ENCODE data around the gene SELENON. TPM values are rescaled to one million over a fixed set of nuclear protein-coding genes. Genes with fewer than 3 reads are reported as not detected.
A peak's percentile ranks its signal among the peaks of the same experiment; 100 is the strongest.
"Not testable (repeated sequence)": the region's sequence is repeated elsewhere in the genome, so short reads cannot be mapped to it uniquely, and the experiment has no call there.

SELENON gene
- total RNA-seq, 1 donor: 39.3 TPM

DNA sequence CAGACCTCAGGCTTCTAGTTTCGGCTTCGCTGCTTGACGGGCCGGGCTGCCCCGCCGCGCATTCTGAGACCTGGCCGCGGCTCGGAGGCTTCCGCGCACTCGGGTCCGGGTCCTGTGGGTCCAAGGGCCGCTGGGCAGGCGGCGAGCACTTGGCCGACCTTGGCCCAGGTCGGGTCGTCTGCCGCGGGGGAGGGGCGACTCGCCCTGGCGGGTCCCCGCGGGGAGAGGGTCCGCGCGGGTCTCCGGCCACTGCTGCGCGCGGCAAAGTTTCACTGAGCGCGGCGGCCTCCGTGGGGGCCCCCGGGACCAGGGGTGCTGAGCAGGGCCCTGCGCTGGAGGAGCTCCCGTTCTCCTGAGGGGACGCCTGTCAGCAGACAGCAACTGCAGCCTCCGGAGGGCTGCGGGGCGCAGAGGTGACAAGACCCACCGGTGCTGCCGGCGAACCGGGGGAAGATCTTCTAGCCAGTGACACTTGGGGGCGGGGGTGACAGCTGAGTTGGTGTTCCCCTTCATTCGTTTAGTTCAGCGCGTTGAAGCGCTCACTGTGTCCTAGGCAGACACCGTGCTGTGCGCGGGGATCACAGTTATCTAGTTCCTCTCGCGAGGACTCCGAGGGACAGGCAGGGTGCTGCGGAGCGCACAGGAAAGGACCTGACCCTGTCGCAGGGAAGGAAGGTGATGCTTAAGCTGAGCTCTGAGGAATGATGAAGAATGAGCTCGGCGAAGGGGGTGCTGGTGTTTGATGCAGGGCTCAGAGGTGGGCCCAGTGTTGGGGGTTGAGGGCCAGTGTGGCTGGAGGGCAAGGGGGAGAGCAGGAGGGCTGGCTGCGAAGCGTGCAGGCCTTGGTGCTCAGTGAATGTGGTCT is 20.5 kb downstream of the SELENON start:
- DNase-seq (ENCODE audit: low read depth in 2 of 3, low spot score in 2 of 3): peak in 2 of 3 donors; percentile 53 to 77

DNA sequence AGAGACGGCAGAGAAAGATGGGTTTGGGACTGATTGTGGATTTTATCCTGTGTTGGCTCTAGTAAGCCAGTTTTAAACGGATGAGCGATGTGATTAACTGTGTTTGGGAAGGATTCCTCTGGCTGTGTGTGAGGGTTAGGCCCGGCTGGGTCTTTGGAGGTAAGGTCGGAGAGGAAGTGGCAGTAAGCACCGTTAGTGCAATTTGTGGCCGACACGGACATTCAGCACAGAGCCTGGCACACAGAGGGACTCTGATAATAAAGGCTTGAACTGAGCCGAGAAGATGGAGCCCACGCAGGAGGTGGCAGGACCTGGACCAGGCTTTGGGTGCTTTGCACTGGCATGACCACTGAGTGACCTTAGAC is 21.1 kb downstream of the SELENON start:
- DNase-seq (ENCODE audit: low read depth in 2 of 3, low spot score in 2 of 3): no peak

DNA sequence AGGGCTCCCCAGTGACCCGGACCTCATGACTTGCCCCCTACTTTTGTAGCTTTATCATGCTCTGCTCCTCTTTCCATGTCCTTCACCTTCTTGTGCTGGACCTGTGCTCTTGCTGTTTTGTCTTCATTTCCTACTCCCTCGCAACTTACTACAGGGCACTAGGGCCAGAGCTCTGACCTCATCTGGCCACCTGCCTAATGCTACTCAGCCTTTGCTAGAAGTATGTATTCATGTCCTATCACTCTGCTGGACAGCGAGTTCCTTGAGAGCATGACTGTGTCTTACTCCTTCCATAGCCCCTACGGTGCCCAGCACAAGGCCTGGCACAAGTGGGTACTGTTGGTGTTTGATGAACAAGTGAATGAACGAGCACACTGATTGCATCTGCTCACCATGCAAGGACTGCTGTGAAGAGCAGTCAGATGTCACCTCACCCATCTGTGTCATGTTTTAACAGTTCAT is 21.7 kb downstream of the SELENON start:
- DNase-seq (ENCODE audit: low read depth in 2 of 3, low spot score in 2 of 3): no peak

DNA sequence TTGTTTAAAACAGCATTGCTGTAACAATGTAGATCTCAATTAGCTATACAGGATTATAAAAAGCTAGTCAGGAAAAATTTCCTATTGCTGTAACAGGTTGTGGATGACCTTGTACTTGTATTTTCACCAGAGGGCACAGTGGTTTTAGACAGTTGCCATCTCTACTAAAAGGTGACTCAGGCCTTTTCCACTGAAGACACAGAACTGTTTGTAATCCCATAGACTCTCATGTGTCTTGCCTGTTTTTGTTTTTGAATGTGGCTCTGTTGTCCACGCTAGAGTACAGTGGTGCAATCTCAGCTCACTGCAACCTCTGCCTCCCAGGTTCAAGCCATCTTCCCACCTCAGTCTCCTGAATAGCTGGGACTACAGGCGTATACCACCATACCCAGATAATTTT is 25.6 kb downstream of the SELENON start:
- no peak for DNase-seq (ENCODE audit: low read depth in 2 of 3, low spot score in 2 of 3)

DNA sequence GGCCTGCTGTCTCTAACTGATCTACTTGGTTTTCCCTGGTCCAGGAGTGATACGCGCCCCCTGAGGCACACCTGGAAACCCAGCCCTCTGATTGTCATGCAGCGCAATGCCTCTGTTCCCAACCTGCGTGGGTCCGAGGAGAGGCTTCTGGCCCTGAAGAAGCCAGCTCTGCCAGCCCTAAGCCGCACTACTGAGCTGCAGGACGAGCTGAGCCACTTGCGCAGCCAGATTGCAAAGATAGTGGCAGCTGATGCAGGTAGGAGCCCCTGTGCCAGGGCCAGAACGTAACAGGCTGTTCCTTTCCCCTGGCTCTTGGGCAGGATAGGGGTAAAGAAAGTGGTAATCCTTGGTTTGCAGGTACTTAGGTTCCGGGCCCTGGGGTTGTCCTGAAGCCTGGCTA is 26.6 kb downstream of the SELENON start:
- no peak for DNase-seq (ENCODE audit: low read depth in 2 of 3, low spot score in 2 of 3)

DNA sequence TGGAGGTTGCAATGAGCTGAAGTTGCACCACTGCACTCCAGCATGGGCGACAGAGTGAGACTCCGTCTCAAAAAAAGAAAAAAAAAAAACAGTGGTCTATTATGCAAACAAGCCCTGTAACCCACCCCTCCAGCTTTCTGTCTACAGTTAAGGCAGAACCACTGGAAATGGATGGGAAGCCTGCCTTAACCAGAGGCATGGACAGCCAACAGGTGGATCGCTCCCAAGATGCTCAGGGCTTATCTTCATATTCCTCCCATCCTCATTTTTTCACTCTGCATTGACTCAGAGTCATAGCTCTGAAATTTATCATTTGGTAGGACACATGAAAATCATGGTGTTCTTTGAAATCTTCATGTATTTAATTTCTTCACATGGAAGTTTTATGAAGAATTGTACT is 28.5 kb downstream of the SELENON start:
- no peak for DNase-seq (ENCODE audit: low read depth in 2 of 3, low spot score in 2 of 3)

DNA sequence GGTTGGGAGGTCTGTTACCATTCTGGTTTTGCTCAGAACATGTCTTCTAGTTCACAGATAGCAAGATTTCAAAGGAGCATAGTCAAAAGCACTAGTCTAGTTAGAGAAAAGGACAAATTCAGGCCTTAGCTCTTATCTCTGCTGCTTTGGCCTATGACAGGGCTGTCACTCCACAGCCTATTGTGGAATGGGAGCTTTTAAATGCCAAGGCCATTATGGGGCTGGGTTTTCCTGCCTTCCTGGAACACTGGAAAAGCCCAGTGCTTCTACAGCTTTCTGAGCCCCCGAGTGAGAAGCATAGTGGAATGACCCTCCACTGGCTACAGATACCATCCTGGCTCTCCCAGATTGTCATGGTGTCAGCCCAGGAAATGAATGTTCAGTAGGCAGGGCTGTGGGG is 29.1 kb downstream of the SELENON start:
- no peak for DNase-seq (ENCODE audit: low read depth in 2 of 3, low spot score in 2 of 3)

DNA sequence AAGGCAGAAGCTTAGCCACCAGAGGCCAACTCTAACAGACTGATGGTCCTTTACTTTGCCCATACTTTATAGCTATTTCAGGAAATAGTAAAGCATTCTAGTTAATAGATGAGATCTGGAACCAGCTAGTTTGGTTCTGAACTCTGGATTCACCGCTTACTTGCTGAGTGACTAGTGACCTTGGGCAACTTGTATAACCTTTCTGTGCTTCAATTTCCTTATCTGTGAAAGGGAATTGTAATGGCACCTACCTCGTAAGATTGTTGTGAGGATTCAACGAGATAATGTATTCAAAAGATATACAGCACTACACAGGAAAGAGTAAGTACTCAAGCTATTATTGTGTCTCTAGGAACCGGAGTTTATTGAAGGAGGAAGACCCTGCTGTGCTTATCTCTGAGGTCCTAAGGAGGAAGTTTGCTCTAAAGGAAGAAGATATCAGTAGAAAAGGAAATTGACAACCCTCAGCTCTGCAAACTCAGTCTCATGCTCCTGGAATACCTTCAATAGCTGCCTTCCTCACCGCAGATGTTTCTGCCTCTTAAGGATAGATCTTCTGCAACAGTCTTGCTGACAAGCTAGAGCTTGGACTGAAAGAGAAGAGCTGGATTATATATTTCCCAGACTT is 31.7 kb downstream of the SELENON start:
- no peak for DNase-seq (ENCODE audit: low read depth in 2 of 3, low spot score in 2 of 3)

DNA sequence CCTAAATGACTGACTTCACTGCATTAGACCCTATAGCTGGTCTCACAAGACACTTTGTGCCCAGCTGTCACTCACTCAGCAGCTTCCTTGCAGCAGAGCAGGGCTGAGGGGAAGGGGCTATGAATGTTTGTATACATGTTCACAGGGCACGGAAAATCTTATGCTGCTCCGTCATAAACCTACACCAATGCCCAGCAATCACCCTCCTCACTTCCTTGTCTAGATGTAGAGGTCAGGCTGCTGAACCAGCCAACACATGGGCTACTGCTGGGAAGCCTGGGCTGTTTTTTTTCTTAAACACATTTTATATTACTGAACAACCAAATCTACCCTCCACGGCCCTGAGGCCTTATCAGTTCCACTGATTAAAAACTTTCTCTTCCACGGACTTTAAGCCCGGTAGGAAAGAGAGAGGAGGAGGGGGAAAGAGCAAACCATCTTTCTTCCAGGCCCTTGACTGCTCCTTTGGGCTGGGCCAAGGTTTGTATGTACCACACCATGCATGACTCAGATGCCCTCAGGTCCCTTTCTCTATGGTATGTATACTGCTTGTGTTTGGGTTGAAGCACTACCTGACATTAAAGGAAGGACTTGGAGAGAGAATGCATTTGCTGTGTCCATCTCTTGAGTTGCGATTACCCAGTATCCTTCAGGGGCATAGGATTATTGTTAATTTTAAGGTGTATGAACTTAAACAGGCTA is 32.5 kb downstream of the SELENON start:
- DNase-seq (ENCODE audit: low read depth in 2 of 3, low spot score in 2 of 3): no peak

DNA sequence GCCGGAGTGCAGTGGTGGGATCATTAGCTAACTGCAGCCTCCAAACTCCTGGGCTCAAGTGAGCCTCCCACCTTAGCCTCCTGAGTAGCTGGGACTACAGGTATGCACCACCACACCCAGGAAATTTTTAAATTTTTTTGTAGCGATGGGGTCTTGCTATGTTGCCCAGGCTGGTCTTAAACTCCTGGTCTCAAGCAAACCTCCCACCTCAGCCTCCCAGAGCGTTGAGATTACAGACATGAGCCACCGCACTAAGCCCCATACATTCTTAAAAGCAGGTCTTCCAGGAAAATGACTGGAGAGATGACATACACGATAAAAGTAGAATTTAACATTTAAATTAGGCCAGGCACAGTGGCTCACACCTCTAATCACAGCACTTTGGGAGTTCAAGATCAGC is 33.2 kb downstream of the SELENON start:
- DNase-seq (ENCODE audit: low read depth in 2 of 3, low spot score in 2 of 3): no peak

DNA sequence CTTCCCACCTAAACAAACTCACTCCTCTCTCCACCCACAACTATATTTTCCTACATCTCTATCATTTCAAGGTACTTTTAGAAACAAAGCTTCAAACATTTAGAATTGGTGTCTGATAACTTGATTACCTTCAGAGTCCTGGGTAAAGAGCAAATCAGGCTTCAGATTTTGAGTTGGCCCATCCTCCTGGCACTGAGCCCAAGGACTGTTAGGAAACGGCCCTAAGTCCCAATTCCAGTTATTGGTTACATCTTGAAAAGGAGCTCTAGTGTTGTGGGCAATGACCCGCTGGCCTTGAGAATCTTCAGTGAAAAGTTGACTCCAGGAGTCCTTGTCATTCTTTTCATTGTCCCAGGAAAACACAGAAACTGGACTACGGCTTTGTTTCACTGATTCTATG is 34.9 kb downstream of the SELENON start:
- DNase-seq (ENCODE audit: low read depth in 2 of 3, low spot score in 2 of 3): no peak

DNA sequence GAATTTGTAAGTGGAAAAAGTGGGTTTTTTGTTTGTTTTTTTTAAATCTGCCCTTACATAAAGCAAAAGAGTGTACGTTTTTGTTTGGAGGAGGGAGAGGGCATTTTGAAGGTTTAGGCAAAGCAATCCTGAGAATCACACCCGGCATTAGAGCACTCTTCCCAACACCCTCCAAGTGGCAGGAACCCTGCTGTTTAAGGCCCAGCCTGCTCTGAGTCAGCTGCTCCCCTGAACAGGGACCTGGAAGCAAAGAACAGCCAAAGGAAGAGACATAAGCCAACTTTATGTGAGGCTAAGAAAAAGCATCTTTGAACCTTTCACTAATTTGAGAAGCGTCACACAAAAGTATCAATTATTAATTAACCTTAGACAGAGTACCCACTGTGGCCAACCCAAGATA is 36.7 kb downstream of the SELENON start:
- no peak for DNase-seq (ENCODE audit: low read depth in 2 of 3, low spot score in 2 of 3)

DNA sequence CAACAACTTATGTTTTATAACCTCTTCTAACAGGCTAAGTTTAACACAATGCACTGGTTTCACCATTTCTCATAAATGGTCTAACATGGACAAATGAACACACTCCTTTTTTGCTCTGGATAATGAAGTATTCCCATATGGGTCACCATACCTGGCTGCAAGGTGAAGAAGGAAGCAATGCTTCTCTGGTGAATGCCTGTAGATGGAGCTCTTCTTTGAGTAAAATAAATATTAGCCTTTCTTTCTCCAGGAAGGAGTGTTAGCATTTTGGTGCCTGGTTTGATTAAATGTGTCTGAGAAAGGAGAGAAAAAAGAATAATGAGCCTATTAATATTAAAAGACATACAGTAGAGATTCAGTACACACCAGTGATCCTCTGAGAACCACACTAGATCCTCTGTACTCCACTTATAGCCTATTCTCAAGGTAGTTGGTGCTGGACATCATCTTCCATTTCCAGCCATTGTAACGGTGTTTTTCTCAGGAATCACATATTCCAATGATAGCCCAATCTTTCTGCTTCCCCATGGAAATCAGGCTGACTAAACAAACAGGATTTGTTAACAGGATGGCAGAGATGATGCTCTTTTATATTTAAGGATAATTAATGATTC is 37.4 kb downstream of the SELENON start:
- peak in 1 of 3 donors; percentile 44 for DNase-seq (ENCODE audit: low read depth in 2 of 3, low spot score in 2 of 3)

DNA sequence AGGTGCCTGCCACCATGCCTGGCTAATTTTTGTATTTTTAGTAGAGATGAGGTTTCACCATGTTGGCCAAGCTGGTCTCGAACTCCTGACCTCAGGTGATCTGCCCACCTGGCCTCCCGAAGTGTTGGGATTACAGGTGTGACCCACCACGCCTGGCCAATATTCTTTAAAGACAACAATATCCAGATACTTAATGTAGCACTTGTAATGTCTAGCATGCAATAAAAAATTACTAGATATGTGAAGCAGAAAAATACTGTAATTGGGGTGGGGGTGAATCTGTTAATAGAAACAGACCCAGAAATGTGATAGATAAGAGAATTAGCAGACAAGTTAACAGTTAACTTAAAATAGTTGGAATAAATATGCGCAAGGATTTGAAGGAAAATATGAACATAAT is 39.8 kb downstream of the SELENON start:
- DNase-seq (ENCODE audit: low read depth in 2 of 3, low spot score in 2 of 3): not testable (repeated sequence)

DNA sequence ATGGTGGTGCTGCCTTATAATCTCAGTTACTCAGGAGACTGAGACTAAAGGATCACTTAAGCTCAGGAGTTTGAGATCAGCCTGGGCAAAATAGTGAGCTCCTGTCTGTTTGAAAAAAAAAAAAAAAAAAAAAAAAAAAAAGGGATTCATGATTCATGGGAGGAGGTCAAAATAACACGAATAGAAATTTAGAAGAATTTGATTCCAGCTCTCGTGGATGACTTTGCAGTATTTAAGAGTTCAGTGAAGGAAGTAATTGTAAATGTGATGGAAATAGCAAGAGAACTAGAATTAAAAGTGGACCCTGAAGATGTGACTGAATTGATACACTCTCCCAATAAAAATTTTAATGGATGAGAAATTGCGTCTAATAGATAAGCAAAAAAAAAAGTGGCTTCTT is 43.5 kb downstream of the SELENON start:
- DNase-seq (ENCODE audit: low read depth in 2 of 3, low spot score in 2 of 3): no peak

DNA sequence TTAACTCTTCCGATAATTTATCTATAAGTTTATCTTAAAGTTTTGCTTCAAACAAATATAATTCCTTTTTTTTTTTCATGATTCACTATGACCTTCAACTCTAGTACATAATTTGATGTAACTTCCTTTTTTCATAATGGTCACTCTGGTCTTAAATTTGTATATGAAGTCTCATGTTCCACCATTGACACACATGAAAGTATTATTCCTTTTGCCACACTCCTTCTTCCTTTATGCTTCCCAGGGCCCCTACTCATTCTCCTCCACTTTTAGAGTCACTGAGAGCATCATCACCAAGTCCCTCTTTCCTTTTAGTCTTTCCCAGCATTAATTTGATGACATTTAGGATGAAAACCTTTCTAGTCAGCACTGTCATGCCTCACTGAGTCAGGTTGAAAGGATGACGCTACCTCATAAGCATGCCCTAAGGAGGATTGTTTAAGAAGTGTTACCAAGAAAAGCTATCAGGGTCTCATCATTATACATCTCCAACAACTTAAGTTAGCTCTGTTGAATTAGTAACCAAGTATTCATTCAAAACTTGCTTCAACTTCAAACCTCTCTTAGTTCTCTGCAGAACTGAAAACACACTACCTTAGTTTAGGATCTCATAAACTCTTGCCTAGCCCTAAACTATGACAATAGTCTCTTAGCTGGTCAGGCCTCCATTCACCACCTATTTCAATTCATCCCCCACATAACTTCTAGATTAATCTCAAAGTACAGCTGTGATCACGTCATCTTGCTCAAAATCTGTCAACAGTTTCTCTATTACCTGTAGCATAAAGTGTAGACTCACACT is 44.7 kb downstream of the SELENON start:
- DNase-seq (ENCODE audit: low read depth in 2 of 3, low spot score in 2 of 3): no peak

DNA sequence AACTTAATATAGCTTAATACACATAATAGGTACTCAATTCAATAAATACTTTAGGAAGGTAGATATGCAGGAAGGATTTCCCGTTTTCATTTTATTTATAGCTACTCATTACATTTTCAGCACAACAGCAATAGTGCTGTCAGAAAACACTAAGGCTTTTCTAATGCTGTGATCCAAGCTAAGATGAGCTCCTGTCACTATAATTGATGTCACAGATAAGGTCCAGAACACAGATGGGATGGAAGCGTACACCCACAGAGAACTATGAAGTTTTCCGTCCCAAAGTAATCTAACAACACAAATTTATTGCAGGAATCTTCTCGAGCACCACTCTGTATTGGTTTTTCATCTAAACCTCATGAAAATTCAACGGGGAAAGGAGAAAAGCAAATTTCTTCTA is 45.7 kb downstream of the SELENON start:
- no peak for DNase-seq (ENCODE audit: low read depth in 2 of 3, low spot score in 2 of 3)

DNA sequence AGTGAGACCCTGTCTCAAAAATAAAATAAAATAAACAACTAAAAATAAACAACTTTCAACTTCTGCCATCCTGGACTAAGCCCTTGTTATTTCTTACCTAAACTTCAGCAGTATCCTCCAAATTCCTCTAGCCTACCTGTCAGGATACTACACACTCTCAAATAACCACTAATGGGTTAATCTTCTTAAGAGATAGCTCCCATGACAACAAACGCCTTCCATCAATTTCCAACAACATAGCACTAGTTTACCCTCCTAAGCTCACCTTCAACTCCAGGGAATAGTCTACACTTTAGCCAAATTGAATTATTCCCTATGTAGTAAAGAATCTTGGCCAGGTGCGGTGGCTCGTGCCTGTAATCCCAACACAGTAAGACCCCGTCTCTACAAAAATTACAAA is 47.9 kb downstream of the SELENON start:
- DNase-seq (ENCODE audit: low read depth in 2 of 3, low spot score in 2 of 3): no peak

DNA sequence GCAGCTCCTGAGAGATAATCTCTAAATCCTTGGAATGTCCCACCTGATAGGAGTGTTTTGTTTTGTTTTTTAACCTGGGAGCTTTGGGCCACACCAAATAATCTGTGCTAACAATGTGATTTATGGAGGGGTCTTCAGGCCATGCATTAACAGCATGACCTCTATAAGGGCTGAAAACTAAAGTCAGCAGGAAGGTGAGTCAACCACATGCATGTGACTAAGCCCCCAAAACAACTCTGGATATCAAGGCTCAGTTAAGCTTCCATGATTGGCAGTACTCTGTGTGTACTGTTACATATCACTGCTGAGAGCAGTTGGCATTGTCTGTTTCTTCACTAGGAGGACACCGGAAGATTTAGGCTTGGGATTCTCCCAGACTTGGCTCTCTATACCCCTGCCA is 48.5 kb downstream of the SELENON start:
- DNase-seq (ENCODE audit: low read depth in 2 of 3, low spot score in 2 of 3): no peak

DNA sequence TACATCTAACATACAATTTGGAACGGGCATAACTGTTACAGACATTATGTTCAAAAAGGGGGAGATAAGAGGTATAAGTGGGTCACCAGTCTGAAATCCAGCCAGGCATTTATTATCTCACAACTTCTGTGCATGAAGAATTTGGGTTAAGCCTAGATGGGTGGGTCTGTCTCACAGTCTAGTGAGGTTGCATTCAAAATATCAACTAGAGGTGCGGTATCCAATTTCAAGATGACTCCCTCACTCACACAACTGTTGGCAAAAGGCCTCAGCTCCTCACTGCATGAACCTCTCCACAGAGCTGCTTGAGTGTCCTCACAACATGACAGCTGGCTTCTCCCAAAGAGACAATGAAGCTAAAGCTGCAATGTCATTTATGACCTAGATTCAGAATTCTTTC is 54.6 kb downstream of the SELENON start:
- DNase-seq (ENCODE audit: low read depth in 2 of 3, low spot score in 2 of 3): no peak

Data from hematopoietic multipotent progenitor cell (in vitro differentiated cells).